Measurements from ENCODE around the gene SAMD5. TPM values are rescaled to one million over a fixed set of nuclear protein-coding genes. Genes with fewer than 3 reads are reported as not detected.

The SAMD5 gene
- total and polyA plus RNA-seq, 2 donors from 2014 or later = 9.2 to 11.1 TPM

DNA sequence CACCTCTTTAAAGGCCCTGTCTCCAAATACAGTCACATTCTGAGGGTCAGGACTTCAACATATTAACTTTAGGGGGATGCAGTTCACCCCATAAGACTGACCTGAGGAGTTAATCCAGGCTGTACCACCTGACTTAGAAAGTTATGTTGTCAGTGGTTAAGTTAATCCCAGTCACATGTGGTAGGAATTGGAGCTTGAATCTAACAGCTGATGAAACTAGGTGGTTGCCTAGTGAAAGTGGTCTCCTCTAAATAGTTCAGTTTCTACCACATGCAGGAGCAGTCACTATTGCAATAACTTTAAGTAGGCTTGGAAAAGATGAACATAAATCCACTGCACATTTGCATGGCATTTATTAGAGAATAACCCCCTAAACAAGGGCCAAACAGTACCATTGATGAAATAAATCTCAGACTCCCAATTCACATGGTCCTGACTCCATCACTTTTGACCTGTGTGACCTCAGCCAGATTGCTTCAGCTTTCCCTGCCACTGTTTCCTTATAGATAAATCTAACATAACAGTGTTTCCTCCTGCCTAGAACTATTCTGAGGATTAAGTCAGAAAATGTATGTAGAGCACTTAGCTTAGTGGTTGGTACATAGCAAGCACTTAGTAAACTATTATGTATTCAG lies 20.1 kb downstream of the SAMD5 start:
- H3K27ac ChIP-seq (ENCODE audit: low read depth in 2 of 2, low read length in 2 of 2) = no peak overlapping the region

DNA sequence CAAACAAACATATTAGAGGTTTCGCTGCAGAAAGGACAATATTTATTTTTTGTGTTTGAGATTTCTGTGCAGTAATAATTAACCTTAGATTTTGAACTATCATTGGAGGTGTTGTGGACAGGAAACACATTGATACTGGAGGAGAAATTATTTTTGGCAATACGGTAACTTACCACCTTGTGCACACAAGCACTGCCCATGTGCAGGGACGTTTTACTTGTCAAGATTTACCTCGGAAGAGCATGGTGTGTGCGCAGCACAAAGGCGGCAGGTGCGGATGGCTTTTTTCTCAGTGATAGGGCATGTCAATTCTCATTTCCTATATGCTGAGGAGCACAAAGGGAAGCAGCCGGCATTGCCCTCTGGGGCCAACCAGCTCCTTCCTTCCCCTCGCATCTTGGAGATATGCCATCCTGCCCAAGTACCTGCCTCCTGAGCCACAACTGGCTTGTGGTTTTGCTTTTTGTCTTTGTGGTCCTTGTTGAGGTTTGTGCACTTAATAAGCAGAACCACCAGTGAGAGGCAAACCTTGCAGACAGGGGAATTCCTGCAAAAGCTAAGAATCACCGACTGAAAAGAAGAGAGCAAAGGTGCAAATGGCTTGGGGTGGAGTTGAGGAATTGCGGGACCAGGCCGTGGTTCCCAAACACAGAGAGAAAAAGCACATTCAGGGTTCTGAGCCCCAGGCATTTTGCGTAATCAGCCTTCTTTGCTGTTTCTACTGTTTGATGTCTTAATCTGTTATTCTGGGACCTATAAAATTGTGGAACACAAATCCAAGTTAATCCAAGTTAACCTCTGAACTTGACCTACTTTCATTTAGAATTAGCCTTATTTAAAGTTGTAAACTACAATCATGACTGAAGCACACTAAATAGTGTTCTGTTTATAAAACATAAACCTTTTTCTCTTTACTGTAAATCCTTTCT lies 21.9 kb downstream of the SAMD5 start:
- intact Hi-C loops (cut with DNase I) = no loop called here
- H3K27ac ChIP-seq (ENCODE audit: low read depth in 2 of 2, low read length in 2 of 2) = peak overlapping the region in 1 of 2 donors; percentile 61
- peak in 2 of 5 donors; percentile 28 to 58 for DNase-seq

More for the DNA sequence above, 20.1 kb downstream of the SAMD5 start:
- TF ChIP-seq, protein P1, sequence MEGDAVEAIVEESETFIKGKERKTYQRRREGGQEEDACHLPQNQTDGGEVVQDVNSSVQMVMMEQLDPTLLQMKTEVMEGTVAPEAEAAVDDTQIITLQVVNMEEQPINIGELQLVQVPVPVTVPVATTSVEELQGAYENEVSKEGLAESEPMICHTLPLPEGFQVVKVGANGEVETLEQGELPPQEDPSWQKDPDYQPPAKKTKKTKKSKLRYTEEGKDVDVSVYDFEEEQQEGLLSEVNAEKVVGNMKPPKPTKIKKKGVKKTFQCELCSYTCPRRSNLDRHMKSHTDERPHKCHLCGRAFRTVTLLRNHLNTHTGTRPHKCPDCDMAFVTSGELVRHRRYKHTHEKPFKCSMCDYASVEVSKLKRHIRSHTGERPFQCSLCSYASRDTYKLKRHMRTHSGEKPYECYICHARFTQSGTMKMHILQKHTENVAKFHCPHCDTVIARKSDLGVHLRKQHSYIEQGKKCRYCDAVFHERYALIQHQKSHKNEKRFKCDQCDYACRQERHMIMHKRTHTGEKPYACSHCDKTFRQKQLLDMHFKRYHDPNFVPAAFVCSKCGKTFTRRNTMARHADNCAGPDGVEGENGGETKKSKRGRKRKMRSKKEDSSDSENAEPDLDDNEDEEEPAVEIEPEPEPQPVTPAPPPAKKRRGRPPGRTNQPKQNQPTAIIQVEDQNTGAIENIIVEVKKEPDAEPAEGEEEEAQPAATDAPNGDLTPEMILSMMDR (IDR thresholded peaks at IDR 0.05; ENCODE audit: borderline replicate concordance, extremely low read depth, insufficient read depth) = no peak
- no peak overlapping the region for H3K9ac ChIP-seq (ENCODE audit: low read length in 3 of 3)
- no peaks in the 10 kb centered on the region for H3K9me3 ChIP-seq (ENCODE audit: control insufficient read depth in 2 of 3, insufficient read depth in 1 of 3, low read length in 3 of 3)
- H3K4me1 ChIP-seq (ENCODE audit: control insufficient read depth in 2 of 3, insufficient read depth in 2 of 3, low read depth in 1 of 3, low read length in 3 of 3) = peaks cover 0 to 15% (median 12%) of the 10 kb centered on the region in 3 donors
- H3K27me3 ChIP-seq (ENCODE audit: control insufficient read depth, insufficient read depth, low read length) = no peaks in the 10 kb centered on the region
- H3K4me3 ChIP-seq (ENCODE audit: low read length in 3 of 3) = no peak overlapping the region
- intact Hi-C loops (cut with DNase I) = no loop called here
- H3K36me3 ChIP-seq (ENCODE audit: control insufficient read depth in 2 of 3, insufficient read depth in 3 of 3, low read length in 3 of 3) = no peaks in the 10 kb centered on the region
- DNase-seq (no peak), FAIRE-seq (no peak)

DNA sequence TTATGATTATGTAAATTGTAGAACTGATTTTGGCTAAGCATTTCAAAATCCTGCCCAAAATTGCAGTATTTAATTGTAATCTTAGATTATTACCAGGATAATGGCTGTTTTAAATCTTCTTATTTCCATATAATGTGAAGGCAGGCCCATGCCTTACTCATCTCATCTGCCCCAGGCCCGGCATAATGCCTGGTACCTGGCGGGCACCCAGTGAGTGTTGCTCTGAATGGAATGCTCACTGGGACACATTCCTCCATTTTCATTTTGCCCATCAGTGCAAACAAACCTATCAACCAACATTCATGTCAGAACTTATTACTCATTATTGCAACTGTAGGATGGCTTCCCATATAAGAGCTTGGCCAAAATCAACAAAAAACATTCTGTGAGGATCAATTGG lies 22.8 kb downstream of the SAMD5 start:
- intact Hi-C loops (cut with DNase I) = no loop called here
- FAIRE-seq (no peak), DNase-seq (no peak)
- Histone ChIP-seq H3K9ac (ENCODE audit: low read length in 3 of 3) (no peak overlapping the region), H3K27me3 (ENCODE audit: control insufficient read depth, insufficient read depth, low read length) (no peaks in the 10 kb centered on the region), H3K27ac (ENCODE audit: low read depth in 2 of 2, low read length in 2 of 2) (no peak overlapping the region), H3K9me3 (ENCODE audit: control insufficient read depth in 2 of 3, insufficient read depth in 1 of 3, low read length in 3 of 3) (no peaks in the 10 kb centered on the region), H3K4me1 (ENCODE audit: control insufficient read depth in 2 of 3, insufficient read depth in 2 of 3, low read depth in 1 of 3, low read length in 3 of 3) (peaks cover 0 to 15% (median 14%) of the 10 kb centered on the region in 3 donors), H3K4me3 (ENCODE audit: low read length in 3 of 3) (no peak overlapping the region), H3K36me3 (ENCODE audit: control insufficient read depth in 2 of 3, insufficient read depth in 3 of 3, low read length in 3 of 3) (no peaks in the 10 kb centered on the region)
- TF ChIP-seq, protein P1 (IDR thresholded peaks at IDR 0.05; ENCODE audit: borderline replicate concordance, extremely low read depth, insufficient read depth) = no peak

More for the DNA sequence above, 21.9 kb downstream of the SAMD5 start:
- TF ChIP-seq, protein P1 (IDR thresholded peaks at IDR 0.05; ENCODE audit: borderline replicate concordance, extremely low read depth, insufficient read depth) = no peak
- peaks cover 0 to 15% (median 14%) of the 10 kb centered on the region in 3 donors for H3K4me1 ChIP-seq (ENCODE audit: control insufficient read depth in 2 of 3, insufficient read depth in 2 of 3, low read depth in 1 of 3, low read length in 3 of 3)
- H3K9me3 ChIP-seq (ENCODE audit: control insufficient read depth in 2 of 3, insufficient read depth in 1 of 3, low read length in 3 of 3) = no peaks in the 10 kb centered on the region
- peak; percentile 91 for FAIRE-seq
- H3K4me3 ChIP-seq (ENCODE audit: low read length in 3 of 3) = peak overlapping the region in 2 of 3 donors; percentile 19 to 43
- H3K9ac ChIP-seq (ENCODE audit: low read length in 3 of 3) = no peak overlapping the region
- H3K36me3 ChIP-seq (ENCODE audit: control insufficient read depth in 2 of 3, insufficient read depth in 3 of 3, low read length in 3 of 3) = no peaks in the 10 kb centered on the region
- H3K27me3 ChIP-seq (ENCODE audit: control insufficient read depth, insufficient read depth, low read length) = no peaks in the 10 kb centered on the region

Data from kidney (tissue), 14 donors.